ENCODE results near the gene INKA1. TPM values are rescaled to one million over a fixed set of nuclear protein-coding genes. Genes with fewer than 3 reads are reported as not detected.
"Not testable (repeated sequence)": the region's sequence is repeated elsewhere in the genome, so short reads cannot be mapped to it uniquely, and the experiment has no call there.

INKA1 gene
- total RNA-seq, 2 experiments from 2014 or later = 0.50 to 0.70 TPM

GRCh38 chr3:49813497-49814174 is 10.6 kb downstream of the INKA1 start, which contains the start of gene UBA7:
Gene UBA7, minus strand, starts transcription at chr3:49813953. Its CDS starts 166 bp downstream, at chr3:49813787.
- POLR2A ChIA-PET = interaction anchor here (0.6 to 2.4 kb wide), 5 partner anchors 9 to 397 kb away, joined by 3 to 16 read pairs (median 3); partner anchors contain the start of genes GMPPB and INKA1
- peaks cover 10% of the 10 kb centered on the region for H3K36me3 Mint-ChIP-seq (ENCODE audit: low read depth)
- no peaks in the 10 kb centered on the region for H3K27me3 Mint-ChIP-seq
- intact Hi-C loops (cut with DNase I, micrococcal nuclease) = loop anchor here in 1 of 2 experiments (1.0 kb wide), 2 partner anchors 10 to 43 kb away; partner anchors contain the start of genes INKA1 and TRAIP
- DNase-seq (peak; percentile 62), ATAC-seq (peak; percentile 92)
- H3K4me1 Mint-ChIP-seq = peaks cover 14% of the 10 kb centered on the region
- CTCF ChIA-PET = interaction anchor here (0.6 to 4.7 kb wide), 4 partner anchors 9 to 1143 kb away, joined by 3 to 27 read pairs (median 15); partner anchors contain the start of gene INKA1
- H3K4me3 Mint-ChIP-seq = peak within 1 kb of the TSS; percentile 89
- H3K9me3 Mint-ChIP-seq (ENCODE audit: low read depth) = no peaks in the 10 kb centered on the region
- H3K27ac Mint-ChIP-seq = peak within 1 kb of the TSS; percentile 95

GRCh38 chr3:49823131-49823530 is 20.1 kb downstream of the INKA1 start:
- CTCF ChIA-PET; H3K27me3 Mint-ChIP-seq; H3K4me1 Mint-ChIP-seq; H3K4me3 Mint-ChIP-seq; H3K27ac Mint-ChIP-seq; H3K36me3 Mint-ChIP-seq (ENCODE audit: low read depth); ATAC-seq; intact Hi-C loops (cut with DNase I, micrococcal nuclease); H3K9me3 Mint-ChIP-seq (ENCODE audit: low read depth); DNase-seq; POLR2A ChIA-PET: not testable (repeated sequence)

DNA sequence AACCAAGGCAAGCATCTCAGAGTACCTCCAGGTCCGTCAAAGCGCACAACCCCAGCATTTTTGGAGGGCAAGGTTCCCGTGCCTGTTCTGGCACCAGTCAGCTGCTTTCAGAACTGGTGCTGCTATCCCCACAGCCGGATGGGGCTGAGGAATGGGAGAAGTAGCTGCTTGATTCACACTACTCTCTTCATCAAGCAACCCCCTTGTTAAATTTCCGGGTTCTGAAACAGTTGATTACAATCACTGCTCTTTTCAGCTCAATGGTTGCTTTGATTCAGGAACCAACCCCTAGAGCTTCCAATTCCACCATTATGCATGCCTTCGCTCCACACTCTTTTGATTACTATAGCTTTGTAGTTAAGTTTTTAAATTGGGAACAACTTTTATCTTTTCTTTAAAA is 23.0 kb downstream of the INKA1 start:
- DNase-seq (no peak), ATAC-seq (no peak)
- Mint-ChIP-seq H3K27ac (no peak overlapping the region), H3K4me3 (no peak overlapping the region), H3K36me3 (ENCODE audit: low read depth) (peaks cover 4% of the 10 kb centered on the region), H3K27me3 (no peaks in the 10 kb centered on the region), H3K9me3 (ENCODE audit: low read depth) (no peaks in the 10 kb centered on the region), H3K4me1 (no peaks in the 10 kb centered on the region)
- CTCF ChIA-PET = interaction anchor here (0.6 kb wide), 1 partner anchor 50 kb away, joined by 3 read pairs; no protein-coding TSS in a partner anchor
- POLR2A ChIA-PET = no interaction called here
- intact Hi-C loops (cut with DNase I, micrococcal nuclease) = no loop called here

DNA sequence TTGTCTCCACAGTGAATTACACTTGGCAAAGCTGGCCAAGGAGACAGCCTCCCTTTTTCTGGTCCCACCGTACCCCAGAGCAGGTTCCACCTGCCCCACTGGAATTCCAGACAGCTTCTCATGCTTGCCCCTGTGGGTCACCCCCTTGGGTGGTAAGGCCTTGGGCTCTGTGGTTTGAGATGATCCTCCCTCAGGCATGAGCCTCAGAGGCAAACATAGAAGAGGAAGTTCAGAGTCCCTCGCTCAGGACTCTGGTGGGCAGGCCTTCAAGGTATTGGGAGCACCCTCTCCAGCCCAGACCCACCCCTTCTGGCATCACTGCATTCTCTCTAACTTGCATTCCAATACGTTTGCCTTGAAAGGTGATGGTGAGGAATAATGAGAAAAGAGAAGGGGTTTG is 28.3 kb downstream of the INKA1 start:
- CTCF ChIA-PET = interaction anchor here (0.7 kb wide), 1 partner anchor 10 kb away, joined by 3 read pairs; no protein-coding TSS in a partner anchor
- no peaks in the 10 kb centered on the region for H3K9me3 Mint-ChIP-seq (ENCODE audit: low read depth)
- intact Hi-C loops (cut with DNase I, micrococcal nuclease) = no loop called here
- peaks cover 16% of the 10 kb centered on the region for H3K36me3 Mint-ChIP-seq (ENCODE audit: low read depth)
- ATAC-seq = no peak
- no peak overlapping the region for H3K27ac Mint-ChIP-seq
- H3K4me3 Mint-ChIP-seq = no peak overlapping the region
- POLR2A ChIA-PET = no interaction called here
- DNase-seq = no peak
- H3K27me3 Mint-ChIP-seq = no peaks in the 10 kb centered on the region
- no peaks in the 10 kb centered on the region for H3K4me1 Mint-ChIP-seq

- Mint-ChIP-seq H3K9me3 (ENCODE audit: low read depth) (no peaks in the 10 kb centered on the region), H3K4me3 (no peak overlapping the region), H3K27ac (no peak overlapping the region), H3K36me3 (ENCODE audit: low read depth) (peaks cover 10% of the 10 kb centered on the region), H3K27me3 (no peaks in the 10 kb centered on the region), H3K4me1 (no peaks in the 10 kb centered on the region)
- ChIA-PET CTCF (interaction anchor here (0.6 to 4.2 kb wide), 31 partner anchors 9 to 1448 kb away, joined by 3 to 56 read pairs (median 4); partner anchors contain the start of genes CDHR4, INKA1, IP6K1 and MON1A), POLR2A (interaction anchor here (0.6 kb wide), 1 partner anchor 41 kb away, joined by 5 read pairs; no protein-coding TSS in a partner anchor)
- peak; percentile 89 for DNase-seq
- intact Hi-C loops (cut with DNase I, micrococcal nuclease) = loop anchor here (1.0 kb wide), 3 partner anchors 37 to 300 kb away; no protein-coding TSS in a partner anchor
- peak; percentile 95 for ATAC-seq
Measured at GRCh38 chr3:49839193-49839809, 36.2 kb downstream of the INKA1 start.

DNA sequence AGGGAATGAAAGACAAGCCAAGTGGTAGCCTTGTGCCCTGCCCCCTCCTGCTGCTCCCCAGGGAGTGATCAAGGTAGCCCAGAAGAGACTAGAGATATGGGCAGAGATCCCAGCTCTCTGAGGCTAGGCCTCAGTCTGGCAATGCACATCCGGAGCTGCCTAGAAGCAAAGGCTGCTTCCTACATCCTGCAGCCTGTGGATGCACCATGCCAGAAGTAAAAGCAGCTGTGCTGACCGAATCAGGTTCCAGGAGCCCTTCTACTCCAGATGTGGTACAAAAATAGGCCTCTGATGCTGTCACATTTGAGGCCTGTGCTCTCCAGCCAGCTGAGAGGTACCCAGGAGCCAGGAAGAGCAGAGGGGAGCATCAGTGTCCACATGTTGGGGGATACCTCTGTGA is 37.3 kb downstream of the INKA1 start:
- ChIA-PET POLR2A (no interaction called here), CTCF (interaction anchor here (0.6 to 4.2 kb wide), 6 partner anchors 15 to 179 kb away, joined by 3 to 56 read pairs (median 4); partner anchors contain the start of genes INKA1 and UBA7)
- intact Hi-C loops (cut with DNase I, micrococcal nuclease) = no loop called here
- ATAC-seq (no peak), DNase-seq (no peak)
- no peaks in the 10 kb centered on the region for H3K4me1 Mint-ChIP-seq
- H3K36me3 Mint-ChIP-seq (ENCODE audit: low read depth) = peaks cover 4% of the 10 kb centered on the region
- no peak overlapping the region for H3K4me3 Mint-ChIP-seq
- no peaks in the 10 kb centered on the region for H3K9me3 Mint-ChIP-seq (ENCODE audit: low read depth)
- no peaks in the 10 kb centered on the region for H3K27me3 Mint-ChIP-seq
- H3K27ac Mint-ChIP-seq = no peak overlapping the region

DNA sequence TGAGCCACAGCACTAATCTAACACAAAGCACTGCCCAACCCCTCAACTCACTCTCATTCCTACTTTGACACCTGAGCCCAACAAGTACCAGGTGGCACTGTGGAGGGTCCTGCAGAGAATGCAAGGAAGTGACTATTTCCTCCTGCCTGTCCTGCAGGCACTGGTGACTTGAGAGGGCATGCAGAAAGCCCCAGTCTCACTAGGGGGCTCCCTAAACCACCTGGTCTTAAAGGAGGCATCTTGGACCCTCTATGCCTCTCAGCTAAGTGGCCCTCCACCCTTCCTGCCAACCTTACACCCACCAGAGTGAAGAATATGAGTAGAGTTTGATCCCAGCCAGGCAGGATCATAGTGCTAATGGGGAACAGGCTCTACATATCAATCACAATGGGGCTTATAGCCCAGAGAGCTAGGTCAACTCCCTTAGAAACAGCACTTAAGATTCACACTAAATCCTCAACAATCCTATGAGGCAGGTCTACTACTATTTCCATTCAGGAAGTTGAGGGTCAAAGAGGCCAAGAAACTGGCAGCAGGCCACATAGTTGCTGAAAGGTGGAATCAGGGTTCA is 38.1 kb downstream of the INKA1 start:
- POLR2A ChIA-PET = no interaction called here
- H3K27me3 Mint-ChIP-seq = no peaks in the 10 kb centered on the region
- H3K9me3 Mint-ChIP-seq (ENCODE audit: low read depth) = no peaks in the 10 kb centered on the region
- ATAC-seq (no peak), DNase-seq (peak; percentile 37)
- CTCF ChIA-PET = interaction anchor here (0.6 to 4.2 kb wide), 6 partner anchors 9 to 178 kb away, joined by 3 to 56 read pairs (median 4); partner anchors contain the start of genes INKA1 and UBA7
- peaks cover 8% of the 10 kb centered on the region for H3K36me3 Mint-ChIP-seq (ENCODE audit: low read depth)
- H3K4me3 Mint-ChIP-seq = no peak overlapping the region
- no peak overlapping the region for H3K27ac Mint-ChIP-seq
- H3K4me1 Mint-ChIP-seq = no peaks in the 10 kb centered on the region
- intact Hi-C loops (cut with DNase I, micrococcal nuclease) = no loop called here

GRCh38 chr3:49841806-49842205 is 38.7 kb downstream of the INKA1 start:
- intact Hi-C loops (cut with DNase I, micrococcal nuclease) = no loop called here
- no peak overlapping the region for H3K27ac Mint-ChIP-seq
- no peaks in the 10 kb centered on the region for H3K27me3 Mint-ChIP-seq
- peaks cover 13% of the 10 kb centered on the region for H3K36me3 Mint-ChIP-seq (ENCODE audit: low read depth)
- DNase-seq = no peak
- POLR2A ChIA-PET = no interaction called here
- no peaks in the 10 kb centered on the region for H3K4me1 Mint-ChIP-seq
- H3K4me3 Mint-ChIP-seq = no peak overlapping the region
- H3K9me3 Mint-ChIP-seq (ENCODE audit: low read depth) = no peaks in the 10 kb centered on the region
- CTCF ChIA-PET = interaction anchor here (0.6 to 1.1 kb wide), 3 partner anchors 10 to 141 kb away, joined by 3 read pairs; no protein-coding TSS in a partner anchor
- no peak for ATAC-seq

DNA sequence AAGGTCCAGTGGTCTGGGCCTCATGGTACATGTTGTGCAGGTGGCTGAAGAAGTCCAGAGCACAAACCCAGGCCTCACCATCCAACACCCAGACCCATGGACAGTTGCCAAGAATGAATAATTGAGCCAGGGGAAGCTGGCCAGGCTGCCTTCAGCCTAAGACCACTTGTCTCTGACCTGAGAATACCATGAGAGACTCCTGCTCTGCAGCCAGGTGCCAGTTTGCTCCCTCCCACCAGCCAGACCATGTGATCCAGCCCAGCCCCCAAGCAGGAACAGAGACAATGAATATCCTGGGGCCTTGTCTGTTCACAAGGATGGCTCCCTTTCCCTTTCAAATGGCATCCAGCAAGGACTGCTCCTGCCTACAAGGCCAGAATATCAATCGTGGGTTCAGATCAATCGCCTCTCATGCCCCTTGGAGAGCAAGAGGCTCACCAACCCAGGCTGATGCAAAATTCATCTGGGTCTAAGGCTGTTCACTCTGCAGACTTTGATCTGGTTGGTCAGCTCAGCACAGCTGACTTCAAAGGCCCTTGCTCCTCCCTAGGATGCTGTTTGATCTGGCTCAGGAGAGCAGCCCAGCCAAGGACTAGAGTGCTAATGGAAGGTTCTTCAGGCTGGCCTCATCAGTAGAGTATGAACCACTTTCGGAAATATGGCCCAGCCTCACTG is 39.9 kb downstream of the INKA1 start:
- no peak overlapping the region for H3K27ac Mint-ChIP-seq
- no peak for ATAC-seq
- H3K36me3 Mint-ChIP-seq (ENCODE audit: low read depth) = peaks cover 17% of the 10 kb centered on the region
- POLR2A ChIA-PET = no interaction called here
- no peaks in the 10 kb centered on the region for H3K27me3 Mint-ChIP-seq
- DNase-seq = no peak
- CTCF ChIA-PET = no interaction called here
- no peaks in the 10 kb centered on the region for H3K9me3 Mint-ChIP-seq (ENCODE audit: low read depth)
- no peaks in the 10 kb centered on the region for H3K4me1 Mint-ChIP-seq
- intact Hi-C loops (cut with DNase I, micrococcal nuclease) = no loop called here
- no peak overlapping the region for H3K4me3 Mint-ChIP-seq

DNA sequence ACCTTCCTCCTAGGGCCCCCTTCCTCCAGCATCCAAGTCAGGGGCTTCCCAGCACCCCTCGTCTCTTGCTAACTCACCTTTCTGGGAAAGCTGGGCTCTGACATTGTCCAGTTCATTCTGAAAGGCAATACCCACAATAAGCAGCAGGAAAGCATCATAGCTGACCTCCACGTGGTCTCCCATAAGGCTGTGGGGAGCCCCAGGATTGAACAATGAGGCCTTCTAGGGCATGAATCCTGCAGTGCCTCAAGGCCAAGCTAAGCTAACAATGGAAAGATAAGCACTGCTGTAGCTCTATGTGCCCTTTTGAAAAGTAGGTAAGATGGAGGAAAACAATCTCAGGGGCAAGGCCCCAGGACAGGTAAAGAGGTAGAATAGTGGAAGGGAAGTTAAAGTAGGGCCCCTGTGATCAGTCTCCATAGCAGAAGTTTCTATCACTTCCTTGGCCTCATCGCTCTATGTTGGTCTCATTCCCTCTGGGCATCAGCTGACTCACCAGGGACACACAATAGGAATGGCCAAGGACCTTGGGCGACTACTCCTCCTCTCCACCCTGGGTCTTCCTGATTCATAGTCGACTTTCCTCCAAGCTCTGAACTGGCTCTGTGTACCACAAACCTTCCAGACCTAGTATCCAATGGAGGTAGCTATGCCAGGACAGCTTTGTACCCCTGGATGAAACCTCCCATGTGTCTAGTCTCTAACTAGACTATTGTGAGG is 41.6 kb downstream of the INKA1 start:
- Mint-ChIP-seq H3K27ac (no peak overlapping the region), H3K4me1 (no peaks in the 10 kb centered on the region), H3K36me3 (ENCODE audit: low read depth) (peaks cover 15% of the 10 kb centered on the region), H3K27me3 (no peaks in the 10 kb centered on the region), H3K4me3 (no peak overlapping the region), H3K9me3 (ENCODE audit: low read depth) (no peaks in the 10 kb centered on the region)
- CTCF ChIA-PET = interaction anchor here (0.7 to 1.4 kb wide), 4 partner anchors 9 to 92 kb away, joined by 3 to 5 read pairs (median 4); partner anchors contain the start of gene INKA1
- intact Hi-C loops (cut with DNase I, micrococcal nuclease) = no loop called here
- POLR2A ChIA-PET = interaction anchor here (0.6 kb wide), 1 partner anchor 71 kb away, joined by 4 read pairs; no protein-coding TSS in a partner anchor
- no peak for ATAC-seq
- no peak for DNase-seq
